Liver (tissue), 9 donors: ENCODE data around the gene ADO. TPM values are rescaled to one million over a fixed set of nuclear protein-coding genes. Genes with fewer than 3 reads are reported as not detected.

Experiments used
- DNase-seq: peaks from one replicate; pipeline ENCODE4 v3.0.0-alpha.2; 2017; ENCODE audit warnings: low spot score
- H3K27ac ChIP-seq, 2 donors: one replicate each; pipeline ENCODE4 v1.7.0; 2013; ENCODE audit warnings: inconsistent platforms in 2 of 2, low read length in 2 of 2, control low read depth in 1 of 2, low read depth in 1 of 2, mild to moderate bottlenecking in 1 of 2
- H3K27me3 ChIP-seq, 4 donors: one replicate each; pipeline versions ENCODE4 v1.6.1 to v1.7.0; 2013; ENCODE audit warnings: low read length in 3 of 4, inconsistent platforms in 1 of 4, mild to moderate bottlenecking in 1 of 4, moderate library complexity in 1 of 4; ENCODE audit not compliant: control insufficient read depth in 4 of 4, insufficient read depth in 4 of 4
- H3K36me3 ChIP-seq, 4 donors: one replicate each; pipeline versions ENCODE4 v1.6.1 to v1.7.0; 2013; ENCODE audit warnings: low read length in 3 of 4, mild to moderate bottlenecking in 3 of 4, low read depth in 1 of 4, moderate library complexity in 1 of 4; ENCODE audit not compliant: control insufficient read depth in 4 of 4, insufficient read depth in 3 of 4
- H3K4me1 ChIP-seq, 4 donors: one replicate each; pipeline versions ENCODE4 v1.6.1 to v1.7.0; 2013; ENCODE audit warnings: low read length in 3 of 4, mild to moderate bottlenecking in 3 of 4, moderate library complexity in 1 of 4; ENCODE audit not compliant: control insufficient read depth in 4 of 4, insufficient read depth in 4 of 4
- H3K4me3 ChIP-seq, 3 donors: one replicate each; pipeline versions ENCODE4 v1.6.1 to v1.7.0; 2013; ENCODE audit warnings: low read length in 3 of 3, control low read depth in 1 of 3, low read depth in 1 of 3, mild to moderate bottlenecking in 1 of 3
- H3K9ac ChIP-seq, 2 donors: one replicate each; pipeline ENCODE4 v1.7.0; 2013; ENCODE audit warnings: low read length in 2 of 2, mild to moderate bottlenecking in 2 of 2, moderate library complexity in 2 of 2, control low read depth in 1 of 2, low read depth in 1 of 2
- H3K9me3 ChIP-seq, 4 donors: one replicate each; pipeline versions ENCODE4 v1.6.1 to v1.7.0; 2013; ENCODE audit warnings: low read length in 3 of 4; ENCODE audit not compliant: control insufficient read depth in 4 of 4
- EGR1 ChIP-seq, 2 donors: IDR thresholded peaks; 2 replicates each; pipeline ENCODE4 v1.6.1; 2016 to 2018; ENCODE audit warnings: antibody characterized with exemption in 2 of 2, low read depth in 2 of 2
- FOXA1 ChIP-seq: IDR thresholded peaks from 2 replicates; pipeline ENCODE4 v1.6.1; 2016; ENCODE audit warnings: antibody characterized with exemption
- FOXA2 ChIP-seq: IDR thresholded peaks from 2 replicates; pipeline ENCODE4 v1.6.1; 2016; ENCODE audit warnings: antibody characterized with exemption
- GABPA ChIP-seq, 2 donors: IDR thresholded peaks in 1 of 2; conservative IDR thresholded peaks in 1 of 2; 2 replicates each; pipeline ENCODE4 v1.6.1; 2016; ENCODE audit warnings: antibody characterized with exemption in 2 of 2, mild to moderate bottlenecking in 1 of 2, moderate library complexity in 1 of 2
- HNF4A ChIP-seq, 2 donors: conservative IDR thresholded peaks; 2 replicates each; pipeline ENCODE4 v1.6.1; 2016; ENCODE audit warnings: antibody characterized with exemption in 2 of 2, mild to moderate bottlenecking in 2 of 2
- HNF4G ChIP-seq: IDR thresholded peaks from 2 replicates; pipeline ENCODE4 v1.6.1; 2016; ENCODE audit warnings: antibody characterized with exemption
- JUND ChIP-seq, 2 donors: IDR thresholded peaks; 2 replicates each; pipeline ENCODE4 v1.6.1; 2016; ENCODE audit warnings: antibody characterized with exemption in 2 of 2
- MAX ChIP-seq: IDR thresholded peaks from 2 replicates; pipeline ENCODE4 v1.6.1; 2016; ENCODE audit warnings: antibody characterized with exemption
- NR2F2 ChIP-seq: IDR thresholded peaks from 2 replicates; pipeline ENCODE4 v1.6.1; 2016; ENCODE audit warnings: antibody characterized with exemption
- RAD21 ChIP-seq, 2 donors: IDR thresholded peaks; 2 replicates each; pipeline ENCODE4 v1.6.1; 2016; ENCODE audit warnings: antibody characterized with exemption in 2 of 2, mild to moderate bottlenecking in 2 of 2
- REST ChIP-seq: IDR thresholded peaks from 2 replicates; pipeline ENCODE4 v1.6.1; 2016; ENCODE audit warnings: antibody characterized with exemption, mild to moderate bottlenecking
- RXRA ChIP-seq, 2 donors: IDR thresholded peaks; 2 replicates each; pipeline ENCODE4 v1.6.1; 2017 to 2018; ENCODE audit warnings: antibody characterized with exemption in 2 of 2, mild to moderate bottlenecking in 1 of 2
- SP1 ChIP-seq: IDR thresholded peaks from 2 replicates; pipeline ENCODE4 v1.6.1; 2018; ENCODE audit warnings: antibody characterized with exemption, mild to moderate bottlenecking
- TAF1 ChIP-seq: conservative IDR thresholded peaks from 2 replicates; pipeline ENCODE4 v1.6.1; 2016; ENCODE audit warnings: antibody characterized with exemption, mild to moderate bottlenecking
- ZBTB33 ChIP-seq: IDR thresholded peaks from 2 replicates; pipeline ENCODE4 v1.6.1; 2016; ENCODE audit warnings: antibody characterized with exemption
- WGBS: extraction: QIAGEN DNeasy Blood & Tissue Kit; methylation state at CpG from one replicate; pipeline ENCODE4 v1.1.7; 2013; 5-methylcytosine and 5-hydroxymethylcytosine counted together
- polyA plus RNA-seq, 2 donors: library from polyadenylated mRNA; stranded (reverse) in 1 of 2; unstranded in 1 of 2; fragments of 200-250 nt in 1 of 2; fragments of >200 nt in 1 of 2; fragmentation: Nextera tagmentation in 1 of 2; extraction: Ambion mirVana in 1 of 2; gene quantifications; one replicate each; pipeline versions ENCODE4 v1.2.1 to v1.2.3, GENCODE V29; 2013 to 2015
- total RNA-seq, 2 donors: library from RNA; depleted of rRNA; stranded (reverse); fragments of >200 nt; gene quantifications; one replicate each; pipeline ENCODE4 v1.2.3, GENCODE V29; 2014
- TF ChIP-seq, protein P1 (sequence below): IDR thresholded peaks from 2 replicates; pipeline ENCODE4 v1.6.1; 2016; ENCODE audit warnings: antibody characterized with exemption
- TF ChIP-seq, protein P2 (sequence below): fragments of 150-350 bp; IDR thresholded peaks from 2 replicates; pipeline ENCODE4 v1.5.1; 2017; ENCODE audit warnings: improper control_type of control experiment, low read depth, low read length; ENCODE audit not compliant: missing input control
- donor health status: healthy.
- donor health status: healthy.
- donor health status: healthy.
- donor health status: healthy.
- donor health status: healthy.

ADO gene
- total and polyA plus RNA-seq, 4 donors: 1.4 to 6.7 (median 5.5) TPM

DNA sequence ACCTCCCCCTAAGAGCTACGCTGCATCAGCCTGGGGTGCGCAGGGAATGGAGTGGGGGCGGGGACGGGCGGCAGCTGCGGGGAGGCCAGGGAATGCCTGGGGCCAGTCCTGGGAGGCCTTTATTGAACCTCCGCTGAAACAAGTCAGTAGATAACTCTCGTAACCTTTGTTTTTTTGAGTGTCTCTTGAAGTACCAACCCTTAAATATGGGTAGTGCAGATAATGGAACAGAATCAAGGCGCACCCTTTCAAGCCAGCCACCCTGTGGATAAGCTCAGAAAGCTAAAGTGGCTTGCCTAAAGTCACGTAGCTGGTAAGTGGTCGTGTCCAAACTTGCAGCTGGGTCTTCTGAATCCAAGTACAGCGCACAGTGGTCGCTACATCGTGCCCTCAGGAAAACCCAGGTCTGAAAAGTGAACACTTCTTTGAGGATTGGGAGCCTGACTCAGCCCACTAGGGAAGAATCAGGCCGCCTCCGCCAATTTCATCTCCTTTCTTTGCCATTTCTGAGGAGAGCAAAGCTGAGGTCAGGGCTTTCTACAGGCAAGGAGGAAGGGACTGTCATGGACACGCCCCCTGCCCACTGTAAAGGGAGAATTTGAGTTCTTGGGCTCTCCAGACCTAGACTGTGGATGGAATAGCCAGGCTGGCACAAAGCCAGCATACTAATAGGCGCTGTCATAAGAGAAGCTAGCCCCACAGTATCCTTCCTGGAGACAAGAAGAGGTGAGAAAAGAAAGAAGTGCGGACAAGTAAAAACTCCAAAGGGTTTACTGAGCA, 14.8 kb downstream of the ADO start:
- Histone ChIP-seq H3K27ac (no peak overlapping the region), H3K4me1 (peaks cover 14 to 35% (median 24%) of the 10 kb centered on the region in 4 donors), H3K4me3 (no peak overlapping the region), H3K9me3 (no peaks in the 10 kb centered on the region), H3K36me3 (no peaks in the 10 kb centered on the region), H3K27me3 (peaks cover 0 to 5% (median under 1%) of the 10 kb centered on the region in 4 donors), H3K9ac (no peak overlapping the region)
- TF ChIP-seq HNF4G (no peak), FOXA2 (no peak), REST (no peak), RAD21 (IDR thresholded peaks at IDR 0.05) (no peak), JUND (IDR thresholded peaks at IDR 0.05) (no peak), HNF4A (conservative IDR thresholded peaks at IDR 0.05) (no peak)
- TF ChIP-seq, protein P1, sequence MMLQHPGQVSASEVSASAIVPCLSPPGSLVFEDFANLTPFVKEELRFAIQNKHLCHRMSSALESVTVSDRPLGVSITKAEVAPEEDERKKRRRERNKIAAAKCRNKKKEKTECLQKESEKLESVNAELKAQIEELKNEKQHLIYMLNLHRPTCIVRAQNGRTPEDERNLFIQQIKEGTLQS: no peak
- no peak for DNase-seq
- 44% methylated on average over 19 of the region's 19 CpGs for WGBS

- Histone ChIP-seq H3K4me1 (peaks cover 10 to 24% (median 16%) of the 10 kb centered on the region in 4 donors), H3K27ac (no peak overlapping the region), H3K9ac (no peak overlapping the region), H3K27me3 (peaks cover 0 to 2% (median 0%) of the 10 kb centered on the region in 4 donors), H3K9me3 (no peaks in the 10 kb centered on the region), H3K36me3 (no peaks in the 10 kb centered on the region), H3K4me3 (no peak overlapping the region)
- 66% methylated on average over 5 of the region's 5 CpGs for WGBS
- DNase-seq: no peak
- TF ChIP-seq TAF1: no peak
- TF ChIP-seq RXRA (IDR thresholded peaks at IDR 0.05): no peak
- no peak for TF ChIP-seq HNF4G
- no peak for TF ChIP-seq EGR1 (IDR thresholded peaks at IDR 0.05; ENCODE audit: low read depth in 2 of 2)
- TF ChIP-seq, protein P1: no peak
- TF ChIP-seq SP1: no peak
- no peak for TF ChIP-seq JUND (IDR thresholded peaks at IDR 0.05)
- no peak for TF ChIP-seq MAX
- no peak for TF ChIP-seq HNF4A (conservative IDR thresholded peaks at IDR 0.05)
- TF ChIP-seq GABPA (IDR thresholded peaks at IDR 0.05 in 1 of 2, conservative IDR thresholded peaks at IDR 0.05 in 1 of 2): no peak
- no peak for TF ChIP-seq ZBTB33
- no peak for TF ChIP-seq REST
- TF ChIP-seq, protein P2, sequence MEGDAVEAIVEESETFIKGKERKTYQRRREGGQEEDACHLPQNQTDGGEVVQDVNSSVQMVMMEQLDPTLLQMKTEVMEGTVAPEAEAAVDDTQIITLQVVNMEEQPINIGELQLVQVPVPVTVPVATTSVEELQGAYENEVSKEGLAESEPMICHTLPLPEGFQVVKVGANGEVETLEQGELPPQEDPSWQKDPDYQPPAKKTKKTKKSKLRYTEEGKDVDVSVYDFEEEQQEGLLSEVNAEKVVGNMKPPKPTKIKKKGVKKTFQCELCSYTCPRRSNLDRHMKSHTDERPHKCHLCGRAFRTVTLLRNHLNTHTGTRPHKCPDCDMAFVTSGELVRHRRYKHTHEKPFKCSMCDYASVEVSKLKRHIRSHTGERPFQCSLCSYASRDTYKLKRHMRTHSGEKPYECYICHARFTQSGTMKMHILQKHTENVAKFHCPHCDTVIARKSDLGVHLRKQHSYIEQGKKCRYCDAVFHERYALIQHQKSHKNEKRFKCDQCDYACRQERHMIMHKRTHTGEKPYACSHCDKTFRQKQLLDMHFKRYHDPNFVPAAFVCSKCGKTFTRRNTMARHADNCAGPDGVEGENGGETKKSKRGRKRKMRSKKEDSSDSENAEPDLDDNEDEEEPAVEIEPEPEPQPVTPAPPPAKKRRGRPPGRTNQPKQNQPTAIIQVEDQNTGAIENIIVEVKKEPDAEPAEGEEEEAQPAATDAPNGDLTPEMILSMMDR: no peak
- TF ChIP-seq NR2F2: no peak
- no peak for TF ChIP-seq FOXA1
These were observed 16.1 kb downstream of the ADO start for GRCh38 chr10:62820586-62820985.
